ENCODE data around the gene SEC61B. TPM values are rescaled to one million over a fixed set of nuclear protein-coding genes. Genes with fewer than 3 reads are reported as not detected.

The SEC61B gene
- total RNA-seq, 1 experiment from 2014 or later, result 167 TPM

DNA sequence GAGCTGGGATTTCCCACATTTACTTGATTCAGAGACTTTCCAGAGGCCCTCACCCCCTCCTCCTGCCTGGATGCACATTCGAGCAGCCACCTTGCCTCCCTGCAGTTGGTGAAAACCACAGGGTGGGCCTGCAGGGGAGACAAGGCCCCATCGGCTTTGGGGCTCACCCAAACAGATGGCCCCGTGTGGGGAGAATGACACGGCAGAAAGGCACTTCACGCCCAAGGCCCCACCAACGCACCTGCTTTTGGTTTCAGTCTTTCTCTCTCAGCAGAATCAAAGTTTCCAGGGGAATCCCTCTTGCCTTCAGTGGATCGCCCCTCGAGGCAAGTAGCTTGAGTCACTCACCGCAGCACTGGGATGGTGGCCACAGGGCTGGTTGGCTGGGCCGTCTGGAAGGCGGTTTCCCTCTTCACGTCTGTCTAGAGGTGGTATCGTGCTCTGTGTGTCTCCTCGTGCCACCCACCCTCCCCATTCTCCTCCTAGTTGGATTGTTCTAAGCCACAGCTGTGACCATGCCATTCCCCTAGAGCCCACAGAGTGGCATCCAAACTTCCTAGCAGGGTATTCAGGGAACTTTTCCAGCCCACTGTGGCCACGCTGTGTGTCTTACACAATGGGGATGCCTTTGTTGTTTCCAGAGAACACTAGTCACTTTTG is 31.8 kb downstream of the SEC61B start (continued):
- no peak for TF ChIP-seq CREB1 (CRISPR knock-in tag; IDR thresholded peaks at IDR 0.05)
- TF ChIP-seq NR3C1 (CRISPR knock-in tag; conservative IDR thresholded peaks at IDR 0.05; ENCODE audit: low read depth), result no peak
- TF ChIP-seq HMGA2 (CRISPR knock-in tag; IDR thresholded peaks at IDR 0.05), result no peak

- no peaks in the 10 kb centered on the region for H3K36me3 Mint-ChIP-seq
- no peaks in the 10 kb centered on the region for H3K9me3 Mint-ChIP-seq
- no peak for ATAC-seq
- ChIA-PET CTCF (interaction anchor here (0.9 to 1.6 kb wide), 2 partner anchors 24 to 755 kb away, joined by 3 to 5 read pairs; no protein-coding TSS in a partner anchor), POLR2A (no interaction called here)
- DNase-seq (ENCODE audit: low spot score), result no peak
- no peaks in the 10 kb centered on the region for H3K27me3 Mint-ChIP-seq (ENCODE audit: low read depth)
- no peak overlapping the region for H3K4me3 Mint-ChIP-seq
- H3K4me1 Mint-ChIP-seq, result peaks cover 16% of the 10 kb centered on the region
- H3K27ac Mint-ChIP-seq, result no peak overlapping the region
- no peak for TF ChIP-seq HMGXB4 (CRISPR knock-in tag; IDR thresholded peaks at IDR 0.05)
- TF ChIP-seq FOXJ3 (CRISPR knock-in tag; IDR thresholded peaks at IDR 0.05; ENCODE audit: borderline replicate concordance), result no peak
- TF ChIP-seq NFE2L1 (CRISPR knock-in tag; IDR thresholded peaks at IDR 0.05), result no peak
- TF ChIP-seq, protein P1, sequence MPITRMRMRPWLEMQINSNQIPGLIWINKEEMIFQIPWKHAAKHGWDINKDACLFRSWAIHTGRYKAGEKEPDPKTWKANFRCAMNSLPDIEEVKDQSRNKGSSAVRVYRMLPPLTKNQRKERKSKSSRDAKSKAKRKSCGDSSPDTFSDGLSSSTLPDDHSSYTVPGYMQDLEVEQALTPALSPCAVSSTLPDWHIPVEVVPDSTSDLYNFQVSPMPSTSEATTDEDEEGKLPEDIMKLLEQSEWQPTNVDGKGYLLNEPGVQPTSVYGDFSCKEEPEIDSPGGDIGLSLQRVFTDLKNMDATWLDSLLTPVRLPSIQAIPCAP (CRISPR knock-in tag; IDR thresholded peaks at IDR 0.05), result no peak
- no peak for TF ChIP-seq TCF7 (CRISPR knock-in tag; IDR thresholded peaks at IDR 0.05; ENCODE audit: low read depth)
- no peak for TF ChIP-seq ZNF138 (CRISPR knock-in tag; conservative IDR thresholded peaks at IDR 0.05)
- no peak for TF ChIP-seq SOX15 (CRISPR knock-in tag; IDR thresholded peaks at IDR 0.05)
- TF ChIP-seq CDX4 (CRISPR knock-in tag; IDR thresholded peaks at IDR 0.05; ENCODE audit: borderline replicate concordance), result no peak
- TF ChIP-seq NR1H2 (CRISPR knock-in tag; IDR thresholded peaks at IDR 0.05), result no peak
- TF ChIP-seq ARID4B (CRISPR knock-in tag; IDR thresholded peaks at IDR 0.05; ENCODE audit: borderline replicate concordance), result no peak
- TF ChIP-seq, protein P2, sequence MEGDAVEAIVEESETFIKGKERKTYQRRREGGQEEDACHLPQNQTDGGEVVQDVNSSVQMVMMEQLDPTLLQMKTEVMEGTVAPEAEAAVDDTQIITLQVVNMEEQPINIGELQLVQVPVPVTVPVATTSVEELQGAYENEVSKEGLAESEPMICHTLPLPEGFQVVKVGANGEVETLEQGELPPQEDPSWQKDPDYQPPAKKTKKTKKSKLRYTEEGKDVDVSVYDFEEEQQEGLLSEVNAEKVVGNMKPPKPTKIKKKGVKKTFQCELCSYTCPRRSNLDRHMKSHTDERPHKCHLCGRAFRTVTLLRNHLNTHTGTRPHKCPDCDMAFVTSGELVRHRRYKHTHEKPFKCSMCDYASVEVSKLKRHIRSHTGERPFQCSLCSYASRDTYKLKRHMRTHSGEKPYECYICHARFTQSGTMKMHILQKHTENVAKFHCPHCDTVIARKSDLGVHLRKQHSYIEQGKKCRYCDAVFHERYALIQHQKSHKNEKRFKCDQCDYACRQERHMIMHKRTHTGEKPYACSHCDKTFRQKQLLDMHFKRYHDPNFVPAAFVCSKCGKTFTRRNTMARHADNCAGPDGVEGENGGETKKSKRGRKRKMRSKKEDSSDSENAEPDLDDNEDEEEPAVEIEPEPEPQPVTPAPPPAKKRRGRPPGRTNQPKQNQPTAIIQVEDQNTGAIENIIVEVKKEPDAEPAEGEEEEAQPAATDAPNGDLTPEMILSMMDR (IDR thresholded peaks at IDR 0.05), result no peak
- no peak for TF ChIP-seq E2F4 (CRISPR knock-in tag; IDR thresholded peaks at IDR 0.05; ENCODE audit: borderline replicate concordance, low read depth)
- TF ChIP-seq, protein P3, sequence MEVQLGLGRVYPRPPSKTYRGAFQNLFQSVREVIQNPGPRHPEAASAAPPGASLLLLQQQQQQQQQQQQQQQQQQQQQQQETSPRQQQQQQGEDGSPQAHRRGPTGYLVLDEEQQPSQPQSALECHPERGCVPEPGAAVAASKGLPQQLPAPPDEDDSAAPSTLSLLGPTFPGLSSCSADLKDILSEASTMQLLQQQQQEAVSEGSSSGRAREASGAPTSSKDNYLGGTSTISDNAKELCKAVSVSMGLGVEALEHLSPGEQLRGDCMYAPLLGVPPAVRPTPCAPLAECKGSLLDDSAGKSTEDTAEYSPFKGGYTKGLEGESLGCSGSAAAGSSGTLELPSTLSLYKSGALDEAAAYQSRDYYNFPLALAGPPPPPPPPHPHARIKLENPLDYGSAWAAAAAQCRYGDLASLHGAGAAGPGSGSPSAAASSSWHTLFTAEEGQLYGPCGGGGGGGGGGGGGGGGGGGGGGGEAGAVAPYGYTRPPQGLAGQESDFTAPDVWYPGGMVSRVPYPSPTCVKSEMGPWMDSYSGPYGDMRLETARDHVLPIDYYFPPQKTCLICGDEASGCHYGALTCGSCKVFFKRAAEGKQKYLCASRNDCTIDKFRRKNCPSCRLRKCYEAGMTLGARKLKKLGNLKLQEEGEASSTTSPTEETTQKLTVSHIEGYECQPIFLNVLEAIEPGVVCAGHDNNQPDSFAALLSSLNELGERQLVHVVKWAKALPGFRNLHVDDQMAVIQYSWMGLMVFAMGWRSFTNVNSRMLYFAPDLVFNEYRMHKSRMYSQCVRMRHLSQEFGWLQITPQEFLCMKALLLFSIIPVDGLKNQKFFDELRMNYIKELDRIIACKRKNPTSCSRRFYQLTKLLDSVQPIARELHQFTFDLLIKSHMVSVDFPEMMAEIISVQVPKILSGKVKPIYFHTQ (CRISPR knock-in tag; IDR thresholded peaks at IDR 0.05), result no peak
- TF ChIP-seq, protein P4, sequence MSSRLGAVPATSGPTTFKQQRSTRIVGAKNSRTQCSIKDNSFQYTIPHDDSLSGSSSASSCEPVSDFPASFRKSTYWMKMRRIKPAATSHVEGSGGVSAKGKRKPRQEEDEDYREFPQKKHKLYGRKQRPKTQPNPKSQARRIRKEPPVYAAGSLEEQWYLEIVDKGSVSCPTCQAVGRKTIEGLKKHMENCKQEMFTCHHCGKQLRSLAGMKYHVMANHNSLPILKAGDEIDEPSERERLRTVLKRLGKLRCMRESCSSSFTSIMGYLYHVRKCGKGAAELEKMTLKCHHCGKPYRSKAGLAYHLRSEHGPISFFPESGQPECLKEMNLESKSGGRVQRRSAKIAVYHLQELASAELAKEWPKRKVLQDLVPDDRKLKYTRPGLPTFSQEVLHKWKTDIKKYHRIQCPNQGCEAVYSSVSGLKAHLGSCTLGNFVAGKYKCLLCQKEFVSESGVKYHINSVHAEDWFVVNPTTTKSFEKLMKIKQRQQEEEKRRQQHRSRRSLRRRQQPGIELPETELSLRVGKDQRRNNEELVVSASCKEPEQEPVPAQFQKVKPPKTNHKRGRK (CRISPR knock-in tag; IDR thresholded peaks at IDR 0.05; ENCODE audit: borderline replicate concordance), result no peak
- TF ChIP-seq ZNF263 (CRISPR knock-in tag; IDR thresholded peaks at IDR 0.05; ENCODE audit: low read depth), result no peak
- TF ChIP-seq JAZF1 (CRISPR knock-in tag; IDR thresholded peaks at IDR 0.05), result no peak
- TF ChIP-seq ATF1 (CRISPR knock-in tag; IDR thresholded peaks at IDR 0.05), result no peak
Measured at GRCh38 chr9:99255651-99256050, 33.6 kb downstream of the SEC61B start.

All from WTC11 (cell line).